B cell (primary cell): ENCODE data around the gene FEM1B. TPM values are rescaled to one million over a fixed set of nuclear protein-coding genes. Genes with fewer than 3 reads are reported as not detected.

ENCODE experiments used
- ATAC-seq: fragments of 200-7000 bp; cut with Tn5 transposase; one replicate; pipeline ENCODE4 v1.10.0; 2021; ENCODE audit warnings: low read depth, mild to moderate bottlenecking, moderate number of reproducible peaks, moderate library complexity
- CTCF ChIA-PET: fragments of 350-600 bp; sonication (Branson Sonifier 250); formaldehyde crosslinking; loops from one replicate; lab custom pipeline; 2021; ENCODE audit warnings: antibody characterized with exemption, inconsistent platforms; lab: Charles Lee
- POLR2A ChIA-PET: fragments of 350-600 bp; sonication (Branson Sonifier 250); formaldehyde crosslinking; loops from one replicate; lab custom pipeline; 2021; ENCODE audit warnings: antibody characterized with exemption; lab: Charles Lee
- DNase-seq: peaks from one replicate; pipeline ENCODE4 v3.0.0; 2013
- H2AFZ ChIP-seq: 2 replicates; pipeline ENCODE4 v1.6.1; 2012; ENCODE audit warnings: mild to moderate bottlenecking, low read depth, low read length; ENCODE audit not compliant: insufficient read depth, poor library complexity, severe bottlenecking
- H3K27ac ChIP-seq, 2 donors: 1 replicate in 1 of 2; 2 replicates in 1 of 2; pipeline ENCODE4 v1.5.1; 2012 to 2013; ENCODE audit warnings: low read length in 2 of 2, mild to moderate bottlenecking in 2 of 2, moderate library complexity in 1 of 2
- H3K27me3 ChIP-seq, 4 experiments: fragments of 200-600 bp in 1 of 4; sonication (generic) in 1 of 4; replicated peaks in 1 of 4; 1 replicate in 2 of 4; 2 replicates in 2 of 4; pipeline versions ENCODE4 v1.6.1 to v1.7.0; 2013 to 2016; ENCODE audit warnings: low read length in 3 of 4, mild to moderate bottlenecking in 2 of 4, mixed read lengths in 1 of 4, moderate library complexity in 1 of 4; ENCODE audit not compliant: insufficient read depth in 4 of 4, control insufficient read depth in 3 of 4; ENCODE audit errors: control extremely low read depth in 1 of 4
- H3K36me3 ChIP-seq, 2 experiments: replicated peaks in 1 of 2; 1 replicate in 1 of 2; 2 replicates in 1 of 2; pipeline versions ENCODE4 v1.6.1 to v1.7.1; 2013; ENCODE audit warnings: low read length in 1 of 2; ENCODE audit not compliant: insufficient read depth in 2 of 2, control insufficient read depth in 1 of 2; ENCODE audit errors: control extremely low read depth in 1 of 2, extremely low read depth in 1 of 2
- H3K4me1 ChIP-seq, 2 donors: fragments of 200-600 bp in 1 of 2; sonication (generic) in 1 of 2; 1 replicate in 1 of 2; 2 replicates in 1 of 2; pipeline versions ENCODE4 v1.5.1 to v1.6.1; 2013 to 2017; ENCODE audit warnings: low read length in 2 of 2; ENCODE audit not compliant: control insufficient read depth in 2 of 2, insufficient read depth in 2 of 2
- H3K4me2 ChIP-seq: replicated peaks from 2 replicates; pipeline ENCODE3; 2012; ENCODE audit warnings: mild to moderate bottlenecking, low read depth, low read length; ENCODE audit not compliant: poor library complexity, severe bottlenecking
- H3K4me3 ChIP-seq, 5 experiments: fragments of 200-600 bp in 1 of 5; sonication (generic) in 1 of 5; 1 replicate in 3 of 5; 2 replicates in 2 of 5; pipeline versions ENCODE4 v1.5.1 to v1.7.0; 2011 to 2016; ENCODE audit warnings: low read length in 4 of 5, mild to moderate bottlenecking in 4 of 5, low read depth in 2 of 5, control low read depth in 1 of 5, moderate library complexity in 1 of 5; ENCODE audit not compliant: insufficient read depth in 1 of 5; ENCODE audit errors: control extremely low read depth in 1 of 5, extremely low read depth in 1 of 5
- H3K79me2 ChIP-seq: fragments of 200-600 bp; sonication (generic); one replicate; pipeline ENCODE4 v1.6.0; 2016; ENCODE audit warnings: low read length; ENCODE audit not compliant: control insufficient read depth, insufficient read depth
- H3K9ac ChIP-seq: fragments of 200-600 bp; sonication (generic); 2 replicates; pipeline ENCODE4 v1.6.1; 2017; ENCODE audit warnings: mild to moderate bottlenecking, low read length, moderate library complexity
- H3K9me3 ChIP-seq, 3 donors: one replicate each; pipeline versions ENCODE4 v1.6.1 to v1.7.1; 2013; ENCODE audit warnings: low read length in 2 of 3; ENCODE audit not compliant: control insufficient read depth in 2 of 3, insufficient read depth in 1 of 3; ENCODE audit errors: control extremely low read depth in 1 of 3
- H4K20me1 ChIP-seq: 2 replicates; pipeline ENCODE4 v1.6.0; 2012; ENCODE audit warnings: mild to moderate bottlenecking, low read length; ENCODE audit not compliant: insufficient read depth, control insufficient read depth, poor library complexity, severe bottlenecking
- H3K27ac Mint-ChIP-seq: one replicate; pipeline ENCODE4 v1.8.0; 2021; ENCODE audit warnings: mixed read lengths
- H3K27me3 Mint-ChIP-seq: one replicate; pipeline ENCODE4 v1.8.0; 2021; ENCODE audit warnings: mixed read lengths
- H3K4me1 Mint-ChIP-seq: one replicate; pipeline ENCODE4 v1.8.0; 2021; ENCODE audit warnings: mixed read lengths
- H3K4me3 Mint-ChIP-seq: one replicate; pipeline ENCODE4 v1.8.0; 2021; ENCODE audit warnings: mixed read lengths
- H3K9me3 Mint-ChIP-seq: one replicate; pipeline ENCODE4 v1.8.0; 2022; ENCODE audit warnings: mixed read lengths; ENCODE audit not compliant: insufficient read depth
- CTCF ChIP-seq: fragments of 200-600 bp; IDR thresholded peaks from one replicate; pipeline ENCODE4 v1.8.0; 2022; ENCODE audit warnings: antibody characterized with exemption, mild to moderate bottlenecking
- EZH2 ChIP-seq: IDR thresholded peaks from 2 replicates; pipeline ENCODE4 v1.6.1; 2012; ENCODE audit warnings: borderline replicate concordance, low read depth, mild to moderate bottlenecking, moderate library complexity, low read length; ENCODE audit not compliant: insufficient read depth, poor library complexity, severe bottlenecking
- WGBS: methylation state at CpG from one replicate; pipeline ENCODE4 v1.1.5; 2013; ENCODE audit warnings: missing lambda C conversion rate; ENCODE audit not compliant: insufficient coverage; 5-methylcytosine and 5-hydroxymethylcytosine counted together
- intact Hi-C: fragments of 100-400 bp; cut with micrococcal nuclease; formaldehyde crosslinking; loops from one replicate; pipeline ENCODE4 v1.10.0; 2022
- polyA plus RNA-seq: library from polyadenylated mRNA; depleted of rRNA; stranded (reverse); fragments of >200 nt; gene quantifications from 2 replicates; pipeline ENCODE4 v1.2.3, GENCODE V29; 2012
- total RNA-seq, 2 donors: library from RNA; stranded (reverse); fragments of 120-200 nt in 1 of 2; gene quantifications; 1 replicate in 1 of 2; 2 replicates in 1 of 2; pipeline versions ENCODE4 v1.2.3 to v1.2.4, GENCODE V29; 2013 to 2022

FEM1B gene
- total and polyA plus RNA-seq, 2 donors (not counting 1 experiment from before 2014, with no cell fraction given): 13.8 to 52.4 TPM

- Mint-ChIP-seq H3K27me3 (no peaks in the 10 kb centered on the region), H3K4me1 (peaks cover 65% of the 10 kb centered on the region), H3K9me3 (no peaks in the 10 kb centered on the region), H3K27ac (no peak overlapping the region), H3K4me3 (peak overlapping the region; percentile 98)
- Histone ChIP-seq H4K20me1 (peaks cover 48% of the 10 kb centered on the region), H3K36me3 (peaks cover 0 to 6% of the 10 kb centered on the region in 2 experiments), H3K27ac (peak overlapping the region in 1 of 2 donors; percentile 96), H3K9ac (peak overlapping the region; percentile 96), H3K4me1 (peaks cover 40% of the 10 kb centered on the region in 2 donors), H3K9me3 (no peaks in the 10 kb centered on the region), H3K4me2 (peak overlapping the region; percentile 95), H2AFZ (no peak overlapping the region), H3K79me2 (peaks cover 69% of the 10 kb centered on the region), H3K27me3 (no peaks in the 10 kb centered on the region), H3K4me3 (peak overlapping the region in 1 of 5 experiments; percentile 86)
- TF ChIP-seq CTCF (no peak), EZH2 (no peak)
- intact Hi-C loops: loop anchor here (2.0 to 5.0 kb wide), 6 partner anchors 19 to 738 kb away; partner anchors contain the start of genes MAP2K5 and PIAS1
- WGBS: 71% methylated on average over 8 of the region's 11 CpGs
- no peak for ATAC-seq
- CTCF ChIA-PET: interaction anchor here (1.1 to 2.6 kb wide), 4 partner anchors 11 to 27 kb away, joined by 3 to 14 read pairs (median 6); no protein-coding TSS in a partner anchor
- DNase-seq: no peak
- POLR2A ChIA-PET: interaction anchor here (3.5 kb wide), 1 partner anchor 51 kb away, joined by 26 read pairs; the partner anchor contains the start of gene CLN6
Measured at GRCh38 chr15:68279779-68280753, 2.5 kb downstream of the FEM1B start.
